Heart right ventricle (tissue), 16 donors: ENCODE measurements around the gene ABCC8. TPM values are rescaled to one million over a fixed set of nuclear protein-coding genes. Genes with fewer than 3 reads are reported as not detected.

ENCODE experiments used
- ATAC-seq, 8 donors: fragments of 200-7000 bp; cut with Tn5 transposase; one replicate each; pipeline ENCODE4 v1.9.1; 2020; ENCODE audit warnings: mild to moderate bottlenecking in 8 of 8, moderate library complexity in 8 of 8, moderate number of reproducible peaks in 1 of 8
- DNase-seq, 2 donors: peaks; one replicate each; pipeline ENCODE4 v3.0.0-alpha.2; 2020
- H3K27ac ChIP-seq, 10 donors: fragments of 200-600 bp; sonication (generic) in 2 of 10; one replicate each; pipeline versions ENCODE4 v1.5.0 to v1.8.0; 2020 to 2022; ENCODE audit warnings: mild to moderate bottlenecking in 3 of 10
- H3K27me3 ChIP-seq, 7 donors: fragments of 200-600 bp; one replicate each; pipeline ENCODE4 v1.8.0; 2021 to 2022; ENCODE audit warnings: mild to moderate bottlenecking in 2 of 7
- H3K36me3 ChIP-seq, 9 donors: fragments of 200-600 bp; sonication (generic) in 1 of 9; one replicate each; pipeline versions ENCODE4 v1.5.0 to v1.8.0; 2020 to 2022; ENCODE audit warnings: mild to moderate bottlenecking in 2 of 9
- H3K4me1 ChIP-seq, 9 donors: fragments of 200-600 bp; sonication (generic) in 1 of 9; one replicate each; pipeline versions ENCODE4 v1.5.0 to v1.8.0; 2020 to 2022; ENCODE audit warnings: mild to moderate bottlenecking in 4 of 9
- H3K4me3 ChIP-seq, 10 donors: fragments of 200-600 bp; sonication (generic) in 2 of 10; one replicate each; pipeline versions ENCODE4 v1.5.0 to v1.8.0; 2020 to 2022; ENCODE audit warnings: mild to moderate bottlenecking in 7 of 10, moderate library complexity in 2 of 10
- H3K9me3 ChIP-seq, 11 donors: fragments of 200-600 bp in 10 of 11; sonication (generic) in 2 of 11; one replicate each; pipeline versions ENCODE4 v1.5.0 to v1.8.0; 2013 to 2022; ENCODE audit warnings: mild to moderate bottlenecking in 2 of 11, control low read depth in 1 of 11, moderate library complexity in 1 of 11
- CTCF ChIP-seq, 9 donors: fragments of 200-600 bp; sonication (generic) in 2 of 9; IDR thresholded peaks; one replicate each; pipeline versions ENCODE4 v1.5.0 to v1.8.0; 2021 to 2022; ENCODE audit warnings: antibody characterized with exemption in 9 of 9, mild to moderate bottlenecking in 5 of 9, moderate library complexity in 1 of 9
- WGBS, 2 donors: extraction: QIAGEN DNeasy Blood & Tissue Kit; methylation state at CpG; one replicate each; pipeline ENCODE4 v1.1.7; 2013; ENCODE audit warnings: inconsistent platforms in 1 of 2; 5-methylcytosine and 5-hydroxymethylcytosine counted together
- intact Hi-C, 10 donors: fragments of 100-400 bp; cut with DNase I; formaldehyde crosslinking; loops; one replicate each; pipeline versions ENCODE4 v1.11.1 to v1.14.2; 2022
- polyA plus RNA-seq, 2 donors: library from polyadenylated mRNA; stranded (reverse); fragments of 200-250 nt; gene quantifications; one replicate each; pipeline ENCODE4 v1.2.3, GENCODE V29; 2013
- total RNA-seq, 10 donors: library from RNA; stranded (reverse); fragmentation: NEBNext Ultra II Directional in 3 of 10; extraction: Animal tissue kit (Norgen Biotek cat#: 25700) in 3 of 10; gene quantifications; one replicate each; pipeline versions ENCODE4 v1.2.1 to v1.2.4, GENCODE V29; 2021 to 2023
- donor health status: Arrhythmogenic right ventricular cardiomyopathy.
- donor health status: ischemic (EF 13 %, LVEDD 7.1; RV severe dilation, severe dysfunction).
- donor health status: healthy with polysubstance abuse.
- donor health status: DM: no; HTN: yes; CAD: no.
- donor health status: DM: no; HTN: no; CAD: no.
- donor health status: ischemic (EF 25% LVEDD 6.9; RV normal size, moderate dysfunction).
- donor health status: ischemic (EF 25% LVEDD 5.7; RV mildly dilated, moderate dysfunction).
- donor health status: healthy.
- donor health status: DM: yes; HTN: yes; CAD: no.
- donor health status: Ischemic cardiomyopathy.
- donor health status: ischemic (EF 35%, LVEDD 5.7; RV mildly dilated, moderate dysfunction).
- donor health status: nonischemic (EF 11% LVEDD 7.7; RV severe dilation, severe dysfunction).
- donor health status: DM: yes; HTN: yes; CAD: no.
- donor health status: PGD.
- donor health status: ischemic (EF 29% LVEDD 5.4; RV normal size, mild dysfunction).
- donor health status: nonischemic (EF 23%, LVEDD 6.1; RV moderate dilation, normal function).

Gene ABCC8
- total and polyA plus RNA-seq, 12 donors, result 0.47 to 8.6 (median 4.9) TPM

- Histone ChIP-seq H3K4me1 (peaks cover 2 to 32% (median 20%) of the 10 kb centered on the region in 9 donors), H3K4me3 (no peak overlapping the region), H3K27me3 (no peaks in the 10 kb centered on the region), H3K9me3 (no peaks in the 10 kb centered on the region), H3K27ac (no peak overlapping the region), H3K36me3 (no peaks in the 10 kb centered on the region)
- ATAC-seq (no peak), DNase-seq (no peak)
- intact Hi-C loops, result no loop called here
- 92 to 93% methylated on average over 2 of the region's 2 CpGs for WGBS, 2 donors
- no peak for TF ChIP-seq CTCF (IDR thresholded peaks at IDR 0.05)
Measured at GRCh38 chr11:17407575-17407974, 69.1 kb downstream of the ABCC8 start.

GRCh38 chr11:17406818-17407149, 69.9 kb downstream of the ABCC8 start:
- Histone ChIP-seq H3K4me3 (no peak overlapping the region), H3K27me3 (no peaks in the 10 kb centered on the region), H3K4me1 (peaks cover 2 to 32% (median 20%) of the 10 kb centered on the region in 9 donors), H3K27ac (peak overlapping the region in 3 of 10 donors; percentile 76 to 87 (median 85)), H3K9me3 (no peaks in the 10 kb centered on the region), H3K36me3 (no peaks in the 10 kb centered on the region)
- intact Hi-C loops, result no loop called here
- no peak for TF ChIP-seq CTCF (IDR thresholded peaks at IDR 0.05)
- ATAC-seq (peak in 1 of 8 donors; percentile 5), DNase-seq (no peak)
- WGBS, 2 donors, result 95 to 97% methylated on average over 13 of the region's 13 CpGs

- WGBS, 2 donors, result 83 to 88% methylated on average over 8 of the region's 8 CpGs
- DNase-seq, result no peak
- Histone ChIP-seq H3K4me1 (peaks cover 3 to 33% (median 21%) of the 10 kb centered on the region in 9 donors), H3K4me3 (no peak overlapping the region), H3K9me3 (no peaks in the 10 kb centered on the region), H3K27me3 (no peaks in the 10 kb centered on the region), H3K27ac (peak overlapping the region; percentile 50 to 87 (median 75)), H3K36me3 (no peaks in the 10 kb centered on the region)
- intact Hi-C loops, result no loop called here
- no peak for TF ChIP-seq CTCF (IDR thresholded peaks at IDR 0.05)
- ATAC-seq, result peak in 3 of 8 donors; percentile 3 to 30 (median 26)
Measured at GRCh38 chr11:17406082-17406817, 70.4 kb downstream of the ABCC8 start.

GRCh38 chr11:17405232-17406005, 71.2 kb downstream of the ABCC8 start:
- H3K9me3 ChIP-seq, result no peaks in the 10 kb centered on the region
- H3K27me3 ChIP-seq, result no peaks in the 10 kb centered on the region
- peak in 6 of 9 donors; percentile 23 to 47 (median 36) for TF ChIP-seq CTCF (IDR thresholded peaks at IDR 0.05)
- no peak overlapping the region for H3K4me3 ChIP-seq
- no peaks in the 10 kb centered on the region for H3K36me3 ChIP-seq
- peak overlapping the region; percentile 50 to 87 (median 75) for H3K27ac ChIP-seq
- peaks cover 5 to 26% (median 20%) of the 10 kb centered on the region in 9 donors for H3K4me1 ChIP-seq
- peak; percentile 77 to 98 (median 94) for ATAC-seq
- intact Hi-C loops, result no loop called here
- 29 to 33% methylated on average over 15 of the region's 15 CpGs for WGBS, 2 donors
- peak; percentile 71 to 74 for DNase-seq
